H54 (cell line): Measurements from ENCODE around the gene HNRNPUL2.

Experiments used
- DNase-seq: peaks from one replicate; pipeline ENCODE4 v3.0.0; 2011; ENCODE audit warnings: low spot score, mixed read lengths; ENCODE audit not compliant: insufficient read length
- FAIRE-seq: peaks from 3 replicates; lab custom pipeline; 2011; peaks lifted over from hg19 to GRCh38; lab: Jason Lieb, UNC
- POLR2A ChIP-seq: IDR thresholded peaks from 2 replicates; pipeline ENCODE4 v1.6.1; 2011; ENCODE audit warnings: low read depth, mild to moderate bottlenecking, low read length

Gene HNRNPUL2

GRCh38 chr11:62673196-62673525, 54.1 kb downstream of the HNRNPUL2 start:
- no peak for TF ChIP-seq POLR2A
- FAIRE-seq (no peak), DNase-seq (no peak)

GRCh38 chr11:62671608-62672389, 55.5 kb downstream of the HNRNPUL2 start, which contains the start of the genes LBHD1 and UQCC3:
Gene LBHD1 (minus strand): TSS chr11:62672267. CDS start chr11:62670031, 2,236 bp downstream.
Gene UQCC3 (plus strand): TSS chr11:62671673. CDS start chr11:62671746, 73 bp downstream.
- peak; percentile 79 for TF ChIP-seq POLR2A
- DNase-seq (peak; percentile 62), FAIRE-seq (no peak)

- DNase-seq (no peak), FAIRE-seq (no peak)
- no peak for TF ChIP-seq POLR2A
These were observed 56.0 kb downstream of the HNRNPUL2 start for GRCh38 chr11:62671236-62671607.

- TF ChIP-seq POLR2A = no peak
- FAIRE-seq = no peak
- DNase-seq = no peak
These were observed 57.7 kb downstream of the HNRNPUL2 start for GRCh38 chr11:62669420-62670161.

GRCh38 chr11:62667460-62667859, 59.8 kb downstream of the HNRNPUL2 start:
- no peak for TF ChIP-seq POLR2A
- FAIRE-seq (no peak), DNase-seq (no peak)

GRCh38 chr11:62666259-62666926, 60.9 kb downstream of the HNRNPUL2 start:
- no peak for FAIRE-seq
- no peak; the same call in 1 of the 2 replicates for TF ChIP-seq POLR2A
- DNase-seq = no peak

- DNase-seq = no peak
- peak; percentile 31 for TF ChIP-seq POLR2A
- FAIRE-seq = no peak
These were observed 61.5 kb downstream of the HNRNPUL2 start for GRCh38 chr11:62665599-62666258.

GRCh38 chr11:62665075-62665598, 62.1 kb downstream of the HNRNPUL2 start, which contains the start of the genes C11orf98 and CSKMT:
Gene C11orf98 (minus strand): TSS chr11:62665210. CDS start chr11:62665169, 41 bp downstream.
Gene CSKMT (plus strand): TSS chr11:62665312. CDS start chr11:62665880, 568 bp downstream.
- FAIRE-seq (no peak), DNase-seq (peak; percentile 89)
- TF ChIP-seq POLR2A = peak; percentile 98

- FAIRE-seq = no peak
These were observed 62.7 kb downstream of the HNRNPUL2 start for GRCh38 chr11:62664405-62665074.

More at GRCh38 chr11:62664405-62665074, 62.7 kb downstream of the HNRNPUL2 start:
- TF ChIP-seq POLR2A = no peak
- peak; percentile 42 for DNase-seq
